SHP77 (cell line): ENCODE measurements around the gene MINDY3.

Experiments used
- DNase-seq, 2 experiments: peaks; one replicate each; lab custom pipeline; 2025; lab: John Stamatoyannopoulos, UW

MINDY3 gene

GRCh38 chr10:15805395-15806058 is 54.8 kb downstream of the MINDY3 start:
- DNase-seq, result no peak

- DNase-seq, result no peak
These were observed 56.2 kb downstream of the MINDY3 start for GRCh38 chr10:15804109-15804508.

GRCh38 chr10:15802375-15802949 is 57.8 kb downstream of the MINDY3 start:
- DNase-seq, result no peak

- no peak for DNase-seq
These were observed 58.7 kb downstream of the MINDY3 start for GRCh38 chr10:15801641-15802040.

- no peak for DNase-seq
These were observed 59.2 kb downstream of the MINDY3 start for GRCh38 chr10:15801147-15801546.

- no peak for DNase-seq
These were observed 63.0 kb downstream of the MINDY3 start for GRCh38 chr10:15797346-15797745.

GRCh38 chr10:15796762-15797161 is 63.5 kb downstream of the MINDY3 start:
- no peak for DNase-seq

GRCh38 chr10:15796098-15796759 is 64.1 kb downstream of the MINDY3 start:
- no peak for DNase-seq

- DNase-seq, result no peak
These were observed 65.1 kb downstream of the MINDY3 start for GRCh38 chr10:15795036-15795792.

GRCh38 chr10:15794569-15794968 is 65.7 kb downstream of the MINDY3 start:
- DNase-seq, result no peak

- no peak for DNase-seq
These were observed 66.6 kb downstream of the MINDY3 start for GRCh38 chr10:15793664-15794063.

GRCh38 chr10:15792777-15793176 is 67.5 kb downstream of the MINDY3 start:
- DNase-seq, result no peak

- DNase-seq, result no peak
These were observed 68.3 kb downstream of the MINDY3 start for GRCh38 chr10:15791816-15792524.

- DNase-seq, result no peak
These were observed 70.3 kb downstream of the MINDY3 start for GRCh38 chr10:15789793-15790525.

- no peak for DNase-seq
These were observed 72.9 kb downstream of the MINDY3 start for GRCh38 chr10:15787426-15787825.

GRCh38 chr10:15784662-15785300 is 75.5 kb downstream of the MINDY3 start:
- DNase-seq, result no peak

GRCh38 chr10:15783941-15784636 is 76.2 kb downstream of the MINDY3 start:
- DNase-seq, result no peak

GRCh38 chr10:15782851-15783250 is 77.5 kb downstream of the MINDY3 start:
- DNase-seq, result no peak

- DNase-seq, result no peak
These were observed 78.8 kb downstream of the MINDY3 start for GRCh38 chr10:15781381-15781960.
